ENCODE data around the gene PDZRN3.

DNA sequence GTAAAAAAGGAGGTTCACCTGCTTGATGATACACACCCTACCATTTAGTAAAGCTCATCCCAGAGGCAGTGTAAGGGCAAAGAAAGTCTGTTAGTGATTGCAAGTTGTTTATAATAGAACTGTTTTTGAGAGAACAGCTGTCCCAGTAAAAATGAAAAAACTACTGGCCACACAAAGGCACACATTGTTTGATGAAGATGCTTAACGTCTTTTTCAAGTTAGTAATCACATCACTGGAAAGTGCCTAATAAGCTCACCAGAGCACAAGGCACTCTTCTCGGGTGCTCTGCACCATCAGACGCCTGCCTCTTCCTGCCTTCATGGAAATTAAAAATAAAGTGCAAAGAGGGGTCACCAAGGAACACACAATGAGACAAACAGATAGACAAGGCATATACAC lies 186.9 kb downstream of the PDZRN3 start:
- TF ChIP-seq, protein P1, sequence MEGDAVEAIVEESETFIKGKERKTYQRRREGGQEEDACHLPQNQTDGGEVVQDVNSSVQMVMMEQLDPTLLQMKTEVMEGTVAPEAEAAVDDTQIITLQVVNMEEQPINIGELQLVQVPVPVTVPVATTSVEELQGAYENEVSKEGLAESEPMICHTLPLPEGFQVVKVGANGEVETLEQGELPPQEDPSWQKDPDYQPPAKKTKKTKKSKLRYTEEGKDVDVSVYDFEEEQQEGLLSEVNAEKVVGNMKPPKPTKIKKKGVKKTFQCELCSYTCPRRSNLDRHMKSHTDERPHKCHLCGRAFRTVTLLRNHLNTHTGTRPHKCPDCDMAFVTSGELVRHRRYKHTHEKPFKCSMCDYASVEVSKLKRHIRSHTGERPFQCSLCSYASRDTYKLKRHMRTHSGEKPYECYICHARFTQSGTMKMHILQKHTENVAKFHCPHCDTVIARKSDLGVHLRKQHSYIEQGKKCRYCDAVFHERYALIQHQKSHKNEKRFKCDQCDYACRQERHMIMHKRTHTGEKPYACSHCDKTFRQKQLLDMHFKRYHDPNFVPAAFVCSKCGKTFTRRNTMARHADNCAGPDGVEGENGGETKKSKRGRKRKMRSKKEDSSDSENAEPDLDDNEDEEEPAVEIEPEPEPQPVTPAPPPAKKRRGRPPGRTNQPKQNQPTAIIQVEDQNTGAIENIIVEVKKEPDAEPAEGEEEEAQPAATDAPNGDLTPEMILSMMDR (IDR thresholded peaks at IDR 0.05), result no peak
- no peak for TF ChIP-seq POLR2A (IDR thresholded peaks at IDR 0.05)
